Right cardiac atrium (tissue), 5 donors: ENCODE measurements around the gene NIPAL4. TPM values are rescaled to one million over a fixed set of nuclear protein-coding genes. Genes with fewer than 3 reads are reported as not detected.
A peak's percentile ranks its signal among the peaks of the same experiment; 100 is the strongest.

ENCODE experiments used
- ATAC-seq, 2 donors: fragments of 200-7000 bp; cut with Tn5 transposase; one replicate each; pipeline versions ENCODE4 v1.8.0 to v1.9.1; 2020; ENCODE audit warnings: moderate library complexity in 2 of 2, mild to moderate bottlenecking in 1 of 2
- DNase-seq, 3 donors: peaks; one replicate each; pipeline ENCODE4 v3.0.0-alpha.2; 2020
- H3K27ac ChIP-seq: one replicate; pipeline ENCODE4 v1.5.1; 2013; ENCODE audit warnings: mild to moderate bottlenecking, low read length, control low read depth, moderate library complexity
- H3K27me3 ChIP-seq: one replicate; pipeline ENCODE4 v1.6.1; 2013; ENCODE audit not compliant: control insufficient read depth, insufficient read depth
- H3K4me1 ChIP-seq: one replicate; pipeline ENCODE4 v1.6.1; 2013; ENCODE audit warnings: low read length; ENCODE audit not compliant: control insufficient read depth, insufficient read depth
- H3K4me3 ChIP-seq: one replicate; pipeline ENCODE4 v1.5.1; 2013; ENCODE audit warnings: low read length, control low read depth
- H3K9me3 ChIP-seq: one replicate; pipeline ENCODE4 v1.6.1; 2013; ENCODE audit warnings: low read length; ENCODE audit not compliant: control insufficient read depth
- WGBS: extraction: QIAGEN DNeasy Blood & Tissue Kit; methylation state at CpG from one replicate; pipeline ENCODE4 v1.1.7; 2013; 5-methylcytosine and 5-hydroxymethylcytosine counted together
- intact Hi-C, 4 donors: fragments of 100-400 bp; cut with DNase I; formaldehyde crosslinking; loops; one replicate each; pipeline versions ENCODE4 v1.11.0 to v1.14.0; 2022 to 2023
- polyA plus RNA-seq: library from polyadenylated mRNA; stranded (reverse); fragments of 200-250 nt; gene quantifications from one replicate; pipeline ENCODE4 v1.2.3, GENCODE V29; 2013
- total RNA-seq, 4 donors: library from RNA; stranded (reverse); fragmentation: NEBNext Ultra II Directional; extraction: Animal tissue kit (Norgen Biotek cat#: 25700); gene quantifications; one replicate each; pipeline ENCODE4 v1.2.1, GENCODE V29; 2021
- donor health status: healthy with polysubstance abuse.
- donor health status: DM: no; HTN: yes; CAD: no.
- donor health status: DM: no; HTN: no; CAD: no.
- donor health status: DM: no; HTN: yes; CAD: no; lungs with severe emphysema.
- donor health status: DM: yes; HTN: yes; CAD: no.

NIPAL4 gene
- total and polyA plus RNA-seq, 5 donors: 0.16 to 1.0 (median 0.24) TPM

GRCh38 chr5:157516626-157517325, 56.8 kb downstream of the NIPAL4 start:
- intact Hi-C loops: loop anchor here in 1 of 4 donors (10.0 kb wide), 1 partner anchor 58 kb away; the partner anchor contains the start of gene ADAM19
- H3K9me3 ChIP-seq: no peaks in the 10 kb centered on the region
- WGBS: 28% methylated on average over 5 of the region's 5 CpGs
- no peak overlapping the region for H3K4me3 ChIP-seq
- H3K27me3 ChIP-seq: no peaks in the 10 kb centered on the region
- peak; percentile 77 to 80 for ATAC-seq
- H3K27ac ChIP-seq: peak overlapping the region; percentile 89
- H3K4me1 ChIP-seq: peaks cover 9% of the 10 kb centered on the region
- DNase-seq: peak; percentile 78 to 85 (median 85)

GRCh38 chr5:157518963-157519362, 59.0 kb downstream of the NIPAL4 start:
- ATAC-seq: no peak

GRCh38 chr5:157519579-157520253, 59.7 kb downstream of the NIPAL4 start:
- H3K27me3 ChIP-seq: no peaks in the 10 kb centered on the region
- no peak overlapping the region for H3K27ac ChIP-seq
- peaks cover 9% of the 10 kb centered on the region for H3K4me1 ChIP-seq
- DNase-seq: no peak
- ATAC-seq: no peak
- 94% methylated on average over 9 of the region's 9 CpGs for WGBS
- no peak overlapping the region for H3K4me3 ChIP-seq
- intact Hi-C loops: loop anchor here in 3 of 4 donors (5.0 to 10.0 kb wide), 2 partner anchors 43 to 55 kb away; partner anchors contain the start of gene ADAM19 (in 2 of the 3)
- H3K9me3 ChIP-seq: no peaks in the 10 kb centered on the region

More at GRCh38 chr5:157518963-157519362, 59.0 kb downstream of the NIPAL4 start:
- intact Hi-C loops: loop anchor here in 1 of 4 donors (10.0 kb wide), 1 partner anchor 56 kb away; the partner anchor contains the start of gene ADAM19
- H3K27me3 ChIP-seq: no peaks in the 10 kb centered on the region
- no peak overlapping the region for H3K27ac ChIP-seq
- H3K4me1 ChIP-seq: peaks cover 9% of the 10 kb centered on the region
- no peaks in the 10 kb centered on the region for H3K9me3 ChIP-seq
- no peak for DNase-seq
- 69% methylated on average over 6 of the region's 6 CpGs for WGBS
- H3K4me3 ChIP-seq: no peak overlapping the region

GRCh38 chr5:157520911-157521703, 61.1 kb downstream of the NIPAL4 start:
- no peaks in the 10 kb centered on the region for H3K9me3 ChIP-seq
- DNase-seq (peak; percentile 66 to 85 (median 79)), ATAC-seq (peak; percentile 69 to 87)
- peak overlapping the region; percentile 5 for H3K27ac ChIP-seq
- H3K4me3 ChIP-seq: no peak overlapping the region
- H3K4me1 ChIP-seq: peaks cover 8% of the 10 kb centered on the region
- H3K27me3 ChIP-seq: no peaks in the 10 kb centered on the region
- intact Hi-C loops: loop anchor here in 2 of 4 donors (5.0 to 10.0 kb wide), 2 partner anchors 41 to 54 kb away; partner anchors contain the start of gene ADAM19 (in 1 of the 2)
- 50% methylated on average over 9 of the region's 9 CpGs for WGBS

- ATAC-seq (peak in 1 of 2 donors; percentile 50), DNase-seq (no peak)
- intact Hi-C loops: loop anchor here in 2 of 4 donors (5.0 to 10.0 kb wide), 2 partner anchors 41 to 53 kb away; partner anchors contain the start of gene ADAM19 (in 1 of the 2)
- H3K4me1 ChIP-seq: peaks cover 5% of the 10 kb centered on the region
- no peak overlapping the region for H3K4me3 ChIP-seq
- 82% methylated on average over 5 of the region's 5 CpGs for WGBS
- no peaks in the 10 kb centered on the region for H3K9me3 ChIP-seq
- no peaks in the 10 kb centered on the region for H3K27me3 ChIP-seq
- peak overlapping the region; percentile 5 for H3K27ac ChIP-seq
Observed at GRCh38 chr5:157521704-157522029, 61.7 kb downstream of the NIPAL4 start.

GRCh38 chr5:157523976-157524375, 64.0 kb downstream of the NIPAL4 start:
- H3K9me3 ChIP-seq: no peaks in the 10 kb centered on the region
- H3K27me3 ChIP-seq: no peaks in the 10 kb centered on the region
- ATAC-seq (no peak), DNase-seq (no peak)
- intact Hi-C loops: loop anchor here in 2 of 4 donors (5.0 to 10.0 kb wide), 2 partner anchors 38 to 51 kb away; partner anchors contain the start of gene ADAM19 (in 1 of the 2)
- H3K4me3 ChIP-seq: no peak overlapping the region
- 60% methylated on average over 4 of the region's 4 CpGs for WGBS
- peak overlapping the region; percentile 38 for H3K27ac ChIP-seq
- H3K4me1 ChIP-seq: peaks cover 13% of the 10 kb centered on the region

Other genes starting within 250 kb of the NIPAL4 start
- gene CYFIP2, start 194.1 kb upstream of the NIPAL4 start, total RNA-seq: 10 to 100 TPM; 33.4 to 43.8 (median 37.2) TPM
- 27.4 TPM for gene CYFIP2, start 194.1 kb upstream of the NIPAL4 start, polyA plus RNA-seq
- gene ADAM19, start 115.6 kb downstream of the NIPAL4 start, total RNA-seq: 10 to 100 TPM; 21.7 to 60.2 (median 24.5) TPM
- 10.5 TPM for gene ADAM19, start 115.6 kb downstream of the NIPAL4 start, polyA plus RNA-seq
- under 1 TPM; 0.25 to 0.42 (median 0.35) TPM for gene SOX30, start 192.2 kb downstream of the NIPAL4 start, total RNA-seq
- 0.41 TPM for gene SOX30, start 192.2 kb downstream of the NIPAL4 start, polyA plus RNA-seq
- not detected for gene C5orf52, start 211.3 kb downstream of the NIPAL4 start, total RNA-seq
- gene C5orf52, start 211.3 kb downstream of the NIPAL4 start, polyA plus RNA-seq: not detected